Naive thymus-derived CD4-positive, alpha-beta T cell (primary cell): ENCODE data around the gene PLEKHA1. TPM values are rescaled to one million over a fixed set of nuclear protein-coding genes. Genes with fewer than 3 reads are reported as not detected.
A peak's percentile ranks its signal among the peaks of the same experiment; 100 is the strongest.

ENCODE experiments used
- ATAC-seq: fragments of 150-1000 bp; cut with Tn5 transposase; 2 replicates; pipeline ENCODE4 v1.10.0; 2021; ENCODE audit warnings: mild to moderate bottlenecking, moderate library complexity
- CTCF ChIA-PET: fragments of 350-600 bp; sonication (Branson Sonifier 250); formaldehyde crosslinking; loops from one replicate; lab custom pipeline; 2021; ENCODE audit warnings: antibody characterized with exemption; lab: Charles Lee
- POLR2A ChIA-PET: fragments of 350-600 bp; sonication (Branson Sonifier 250); formaldehyde crosslinking; loops from one replicate; lab custom pipeline; 2021; ENCODE audit warnings: antibody characterized with exemption, inconsistent platforms; lab: Charles Lee
- DNase-seq, 9 donors: peaks; one replicate each; pipeline versions ENCODE4 v3.0.0 to v3.0.0-alpha.2; 2020 to 2022; ENCODE audit warnings: mixed read lengths in 1 of 9
- H3K27ac ChIP-seq: one replicate; pipeline ENCODE4 v1.7.0; 2013; ENCODE audit warnings: mild to moderate bottlenecking, low read depth, low read length, moderate library complexity
- H3K27me3 ChIP-seq, 2 donors: one replicate each; pipeline ENCODE4 v1.7.0; 2013; ENCODE audit warnings: low read length in 2 of 2, mild to moderate bottlenecking in 2 of 2, moderate library complexity in 2 of 2; ENCODE audit not compliant: control insufficient read depth in 2 of 2, insufficient read depth in 2 of 2
- H3K36me3 ChIP-seq, 3 experiments: 1 replicate in 2 of 3; 2 replicates in 1 of 3; pipeline ENCODE4 v1.7.0; 2013; ENCODE audit warnings: low read length in 3 of 3, mild to moderate bottlenecking in 3 of 3, moderate library complexity in 1 of 3; ENCODE audit not compliant: insufficient read depth in 3 of 3, control insufficient read depth in 2 of 3
- H3K4me1 ChIP-seq, 2 donors: one replicate each; pipeline ENCODE4 v1.7.0; 2013; ENCODE audit warnings: low read length in 2 of 2, mild to moderate bottlenecking in 2 of 2, moderate library complexity in 1 of 2; ENCODE audit not compliant: control insufficient read depth in 2 of 2, insufficient read depth in 2 of 2
- H3K4me3 ChIP-seq: 2 replicates; pipeline ENCODE4 v1.7.0; 2013; ENCODE audit warnings: mild to moderate bottlenecking, low read length
- H3K9me3 ChIP-seq, 3 experiments: 1 replicate in 2 of 3; 2 replicates in 1 of 3; pipeline ENCODE4 v1.7.0; 2013; ENCODE audit warnings: low read length in 3 of 3; ENCODE audit not compliant: control insufficient read depth in 2 of 3
- H3K27ac Mint-ChIP-seq, 9 donors: one replicate each; pipeline ENCODE4 v1.8.0; 2020 to 2022; ENCODE audit warnings: mixed read lengths in 9 of 9, mild to moderate bottlenecking in 8 of 9, moderate library complexity in 5 of 9, inconsistent platforms in 2 of 9
- H3K27me3 Mint-ChIP-seq, 5 donors: one replicate each; pipeline ENCODE4 v1.8.0; 2021 to 2022; ENCODE audit warnings: mixed read lengths in 5 of 5, mild to moderate bottlenecking in 1 of 5
- H3K36me3 Mint-ChIP-seq, 5 donors: one replicate each; pipeline ENCODE4 v1.8.0; 2020 to 2022; ENCODE audit warnings: mixed read lengths in 5 of 5, mild to moderate bottlenecking in 3 of 5, inconsistent platforms in 1 of 5
- H3K4me1 Mint-ChIP-seq, 7 donors: one replicate each; pipeline ENCODE4 v1.8.0; 2020 to 2022; ENCODE audit warnings: mixed read lengths in 7 of 7, mild to moderate bottlenecking in 3 of 7, inconsistent platforms in 1 of 7
- H3K4me3 Mint-ChIP-seq, 10 donors: one replicate each; pipeline ENCODE4 v1.8.0; 2020 to 2022; ENCODE audit warnings: mild to moderate bottlenecking in 10 of 10, mixed read lengths in 10 of 10, moderate library complexity in 6 of 10, inconsistent platforms in 2 of 10
- H3K9me3 Mint-ChIP-seq, 11 donors: one replicate each; pipeline ENCODE4 v1.8.0; 2020 to 2022; ENCODE audit warnings: mixed read lengths in 11 of 11, mild to moderate bottlenecking in 4 of 11, inconsistent platforms in 1 of 11, moderate library complexity in 1 of 11
- intact Hi-C, 2 donors: fragments of 100-400 bp; cut with micrococcal nuclease; formaldehyde crosslinking; loops; one replicate each; pipeline ENCODE4 v1.15.1; 2023
- polyA plus RNA-seq, 2 donors: library from polyadenylated mRNA; unstranded; fragments of 300-500 nt; fragmentation: Illumina TruSeq; gene quantifications; one replicate each; pipeline ENCODE4 v1.2.3, GENCODE V29; 2021
- total RNA-seq, 6 experiments: library from RNA in 5 of 6; stranded (reverse) in 5 of 6; gene quantifications; 1 replicate in 5 of 6; 2 replicates in 1 of 6; pipeline ENCODE4 v1.2.3 and lab custom pipeline; 2021 to 2026

The PLEKHA1 gene
- total and polyA plus RNA-seq, 7 experiments from 2014 or later = 5.9 to 100 (median 87.2) TPM

DNA sequence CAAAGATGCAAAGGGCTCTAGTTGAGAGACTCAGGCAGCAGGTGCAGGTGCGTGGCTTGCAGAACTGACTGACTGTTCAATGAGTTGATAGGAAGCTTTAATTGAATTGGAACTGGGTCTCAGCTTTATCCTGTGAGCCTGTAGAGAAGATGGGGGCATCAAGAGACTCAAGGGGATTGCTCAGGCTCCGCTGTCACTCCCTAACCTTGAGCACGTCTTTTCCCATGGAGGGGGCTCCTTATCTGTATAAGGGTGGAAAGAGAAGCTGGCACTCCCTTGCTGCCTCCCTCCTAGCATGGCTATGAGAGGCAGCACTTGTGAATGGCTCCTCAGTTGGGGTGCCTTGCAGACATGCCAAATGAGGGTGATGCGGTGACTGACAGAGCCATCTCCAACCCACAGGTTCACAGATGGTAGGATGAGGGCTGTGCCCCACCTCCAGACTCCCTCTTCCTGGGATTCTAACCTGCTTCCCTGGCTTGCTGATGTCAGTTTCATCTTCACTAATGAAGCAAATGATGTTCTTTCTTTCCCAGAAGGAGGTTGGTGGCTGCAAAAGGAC lies 12.4 kb upstream of the PLEKHA1 start:
- no peaks in the 10 kb centered on the region for H3K4me1 ChIP-seq
- ATAC-seq = no peak
- ChIA-PET POLR2A (interaction anchor here (0.8 kb wide), 1 partner anchor 66 kb away, joined by 6 read pairs; no protein-coding TSS in a partner anchor), CTCF (no interaction called here)
- no peak overlapping the region for H3K4me3 ChIP-seq
- no peak for DNase-seq
- intact Hi-C loops = no loop called here
- Mint-ChIP-seq H3K9me3 (peaks cover 0 to 20% (median 11%) of the 10 kb centered on the region in 11 donors), H3K27me3 (peaks cover 0 to 20% (median 3%) of the 10 kb centered on the region in 5 donors), H3K4me3 (no peak overlapping the region), H3K4me1 (peaks cover 0 to 5% (median 0%) of the 10 kb centered on the region in 7 donors), H3K27ac (no peak overlapping the region), H3K36me3 (peaks cover 0 to 14% (median 5%) of the 10 kb centered on the region in 5 donors)
- no peaks in the 10 kb centered on the region for H3K27me3 ChIP-seq
- no peak overlapping the region for H3K27ac ChIP-seq
- no peaks in the 10 kb centered on the region for H3K9me3 ChIP-seq
- no peaks in the 10 kb centered on the region for H3K36me3 ChIP-seq

DNA sequence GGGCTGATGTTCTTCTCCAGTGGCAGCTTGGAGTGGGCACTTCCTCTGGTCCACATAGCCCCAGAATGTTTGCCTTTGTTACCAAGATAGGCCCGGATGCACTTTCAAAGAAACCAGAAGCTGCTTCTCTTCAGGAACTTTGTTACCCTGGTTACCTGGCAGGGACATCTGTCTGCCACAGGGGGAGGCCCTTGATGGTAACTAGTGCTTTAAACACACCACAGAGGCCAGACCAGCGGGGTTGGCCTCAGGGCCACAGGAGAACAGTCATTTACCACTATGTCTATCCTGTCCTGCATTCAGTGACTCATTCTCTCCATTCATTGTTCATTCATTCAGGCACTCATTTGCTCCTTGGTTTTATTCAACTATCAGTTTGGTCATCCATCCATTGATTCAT lies 11.9 kb upstream of the PLEKHA1 start:
- Histone ChIP-seq H3K27me3 (no peaks in the 10 kb centered on the region), H3K4me1 (no peaks in the 10 kb centered on the region), H3K27ac (no peak overlapping the region), H3K36me3 (no peaks in the 10 kb centered on the region), H3K9me3 (no peaks in the 10 kb centered on the region), H3K4me3 (no peak overlapping the region)
- peaks cover 0 to 14% (median 5%) of the 10 kb centered on the region in 5 donors for H3K36me3 Mint-ChIP-seq
- H3K27ac Mint-ChIP-seq = no peak overlapping the region
- DNase-seq (no peak), ATAC-seq (no peak)
- CTCF ChIA-PET = no interaction called here
- H3K9me3 Mint-ChIP-seq = peaks cover 0 to 20% (median 11%) of the 10 kb centered on the region in 11 donors
- intact Hi-C loops = no loop called here
- peaks cover 0 to 5% (median 0%) of the 10 kb centered on the region in 7 donors for H3K4me1 Mint-ChIP-seq
- no peak overlapping the region for H3K4me3 Mint-ChIP-seq
- peaks cover 0 to 23% (median 3%) of the 10 kb centered on the region in 5 donors for H3K27me3 Mint-ChIP-seq
- POLR2A ChIA-PET = no interaction called here

DNA sequence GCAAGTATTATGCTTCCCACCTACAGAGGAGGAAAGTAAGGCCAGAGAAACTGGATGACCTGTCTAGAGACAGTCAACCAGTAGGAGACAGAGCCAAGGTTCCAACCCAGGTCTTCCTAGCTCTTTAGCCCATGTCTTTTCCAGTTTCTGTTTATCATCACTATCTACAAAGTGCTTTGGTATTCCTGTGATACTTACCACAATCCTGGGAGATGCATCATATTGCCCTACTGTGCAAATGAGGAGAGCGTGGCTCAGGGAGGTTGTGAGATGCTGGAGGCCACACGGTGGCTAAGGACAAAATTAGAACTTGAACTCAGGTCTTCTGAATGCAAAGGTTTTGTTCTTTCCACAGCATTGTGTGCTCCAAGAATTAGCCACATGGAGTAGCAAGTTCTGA lies 11.2 kb upstream of the PLEKHA1 start:
- H3K27ac Mint-ChIP-seq = no peak overlapping the region
- no peaks in the 10 kb centered on the region for H3K4me1 ChIP-seq
- ChIA-PET CTCF (no interaction called here), POLR2A (no interaction called here)
- H3K9me3 Mint-ChIP-seq = peaks cover 0 to 18% (median 11%) of the 10 kb centered on the region in 11 donors
- peaks cover 0 to 5% (median 0%) of the 10 kb centered on the region in 7 donors for H3K4me1 Mint-ChIP-seq
- no peak overlapping the region for H3K27ac ChIP-seq
- peaks cover 0 to 25% (median 3%) of the 10 kb centered on the region in 5 donors for H3K27me3 Mint-ChIP-seq
- intact Hi-C loops = no loop called here
- no peak overlapping the region for H3K4me3 Mint-ChIP-seq
- DNase-seq = no peak
- no peaks in the 10 kb centered on the region for H3K36me3 ChIP-seq
- H3K9me3 ChIP-seq = no peaks in the 10 kb centered on the region
- H3K27me3 ChIP-seq = no peaks in the 10 kb centered on the region
- ATAC-seq = no peak
- H3K4me3 ChIP-seq = no peak overlapping the region
- H3K36me3 Mint-ChIP-seq = peaks cover 0 to 11% (median 5%) of the 10 kb centered on the region in 5 donors

DNA sequence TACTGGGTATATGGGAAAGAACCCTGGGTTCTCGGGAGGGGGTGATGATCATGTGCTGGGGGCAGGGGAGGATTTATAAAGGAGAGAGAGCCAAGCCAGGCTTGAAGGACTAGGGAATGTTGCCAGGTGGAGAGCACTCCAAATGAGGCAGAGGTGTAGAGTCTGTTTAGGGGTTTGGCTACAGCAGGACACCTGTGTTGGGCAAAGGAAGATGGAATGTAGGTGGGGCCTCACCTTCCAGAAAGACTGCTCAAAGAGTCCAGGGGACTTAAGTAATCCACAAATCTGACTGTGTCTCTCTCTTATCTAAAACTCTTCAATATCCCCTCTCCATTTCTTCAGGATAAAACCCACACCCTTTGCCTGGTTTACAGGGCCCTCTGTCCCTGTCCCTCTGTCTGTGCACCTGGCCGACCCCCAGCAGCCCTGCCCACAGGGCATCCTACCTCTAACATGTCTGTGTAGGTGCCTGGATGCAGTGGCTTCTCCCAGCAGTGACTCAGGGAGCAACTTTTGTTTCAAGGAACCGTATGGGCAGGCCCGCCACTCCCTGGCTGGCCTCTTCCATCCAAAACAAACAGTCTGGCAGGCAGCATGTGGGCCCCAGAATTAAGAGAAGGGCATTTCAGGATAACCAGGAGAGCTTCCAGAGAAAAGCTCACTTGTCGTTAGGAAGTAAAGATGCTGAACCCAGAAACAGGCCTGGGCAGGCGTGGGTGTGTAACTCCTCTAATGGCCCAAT lies 10.6 kb upstream of the PLEKHA1 start:
- no peaks in the 10 kb centered on the region for H3K9me3 ChIP-seq
- no peaks in the 10 kb centered on the region for H3K4me1 ChIP-seq
- CTCF ChIA-PET = no interaction called here
- no peak overlapping the region for H3K27ac ChIP-seq
- H3K27me3 Mint-ChIP-seq = peaks cover 0 to 26% (median 4%) of the 10 kb centered on the region in 5 donors
- H3K9me3 Mint-ChIP-seq = peaks cover 0 to 12% (median 5%) of the 10 kb centered on the region in 11 donors
- peak in 1 of 9 donors; percentile 8 for DNase-seq
- intact Hi-C loops = no loop called here
- H3K4me1 Mint-ChIP-seq = peaks cover 0 to 5% (median 0%) of the 10 kb centered on the region in 7 donors
- H3K27ac Mint-ChIP-seq = no peak overlapping the region
- POLR2A ChIA-PET = no interaction called here
- peaks cover 0 to 5% (median 1%) of the 10 kb centered on the region in 5 donors for H3K36me3 Mint-ChIP-seq
- H3K36me3 ChIP-seq = no peaks in the 10 kb centered on the region
- no peaks in the 10 kb centered on the region for H3K27me3 ChIP-seq
- H3K4me3 ChIP-seq = no peak overlapping the region
- no peak overlapping the region for H3K4me3 Mint-ChIP-seq
- ATAC-seq = no peak

DNA sequence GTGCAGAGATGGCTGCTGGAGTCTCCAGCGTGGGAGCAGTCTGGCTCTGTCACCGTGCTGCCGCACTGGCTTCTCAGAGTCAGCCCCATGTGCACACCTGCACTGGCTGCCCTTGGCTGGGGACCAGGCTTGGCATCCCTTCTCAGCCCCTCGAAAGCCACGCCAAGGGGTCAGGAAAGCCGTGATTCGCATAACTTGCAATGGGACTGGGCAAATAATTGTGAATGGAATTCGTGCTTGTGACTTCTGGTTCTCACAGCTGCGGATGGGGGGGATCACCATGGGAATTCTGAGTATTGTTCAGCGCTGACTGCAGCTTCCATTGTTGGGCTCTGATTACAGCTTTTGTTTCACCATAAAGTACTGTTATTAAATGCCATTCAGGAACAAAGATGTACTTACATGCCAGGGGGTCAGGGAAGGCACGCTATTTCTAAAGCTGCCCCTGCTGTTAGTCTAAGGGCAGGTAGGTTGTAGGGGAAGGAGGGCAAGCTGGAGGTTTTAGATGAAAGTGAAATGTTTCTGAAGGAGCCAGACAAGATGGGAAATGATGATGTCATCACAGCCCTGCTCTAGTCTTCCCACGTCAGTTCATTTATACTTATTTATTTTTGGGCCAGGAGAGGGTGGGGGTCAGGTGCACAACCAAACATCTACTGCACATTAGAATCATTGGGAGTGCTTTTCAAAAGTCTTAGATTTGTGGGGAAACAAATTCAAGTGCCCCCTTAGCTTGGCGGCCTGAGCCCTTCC lies 5.8 kb upstream of the PLEKHA1 start:
- H3K4me3 ChIP-seq = no peak overlapping the region
- ATAC-seq (no peak), DNase-seq (no peak)
- Mint-ChIP-seq H3K9me3 (peaks cover 0 to 10% (median 0%) of the 10 kb centered on the region in 11 donors), H3K36me3 (peaks cover 0 to 5% (median 0%) of the 10 kb centered on the region in 5 donors), H3K4me1 (peaks cover 1 to 9% (median 5%) of the 10 kb centered on the region in 7 donors), H3K4me3 (peak overlapping the region in 1 of 10 donors; percentile 48), H3K27ac (no peak overlapping the region), H3K27me3 (peaks cover 0 to 62% (median 9%) of the 10 kb centered on the region in 5 donors)
- H3K9me3 ChIP-seq = no peaks in the 10 kb centered on the region
- intact Hi-C loops = no loop called here
- H3K27me3 ChIP-seq = no peaks in the 10 kb centered on the region
- CTCF ChIA-PET = interaction anchor here (0.6 to 1.0 kb wide), 2 partner anchors 18 to 196 kb away, joined by 3 to 4 read pairs; no protein-coding TSS in a partner anchor
- no peaks in the 10 kb centered on the region for H3K36me3 ChIP-seq
- POLR2A ChIA-PET = interaction anchor here (0.5 kb wide), 1 partner anchor 9 kb away, joined by 4 read pairs; no protein-coding TSS in a partner anchor
- no peak overlapping the region for H3K27ac ChIP-seq
- no peaks in the 10 kb centered on the region for H3K4me1 ChIP-seq

DNA sequence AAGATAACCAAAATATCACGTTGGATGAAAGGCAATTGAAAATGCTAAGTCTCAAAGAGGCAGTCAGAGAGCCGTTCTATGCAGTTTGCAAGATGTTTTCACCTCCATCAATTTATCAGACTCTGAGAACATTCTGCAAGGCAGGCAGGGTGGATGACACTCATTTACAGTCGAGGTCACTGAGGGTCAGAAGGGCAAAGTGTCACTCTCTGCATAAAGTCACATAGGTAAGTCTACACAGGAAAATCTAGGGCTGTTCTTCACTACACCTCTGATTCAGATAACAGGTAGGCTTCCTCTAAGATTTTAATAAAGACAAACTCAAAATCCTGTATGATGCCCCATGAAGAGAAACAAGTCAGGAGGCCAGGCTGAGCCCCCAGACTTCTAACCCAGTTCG lies 1.4 kb upstream of the PLEKHA1 start:
- peaks cover 6 to 11% of the 10 kb centered on the region in 2 donors for H3K4me1 ChIP-seq
- no peak overlapping the region for H3K4me3 ChIP-seq
- Mint-ChIP-seq H3K4me3 (peak overlapping the region in 9 of 10 donors; percentile 92 to 99 (median 95)), H3K4me1 (peaks cover 13 to 38% (median 25%) of the 10 kb centered on the region in 7 donors), H3K9me3 (no peaks in the 10 kb centered on the region), H3K27ac (peak overlapping the region in 6 of 9 donors; percentile 38 to 95 (median 84)), H3K27me3 (peaks cover 0 to 73% (median 5%) of the 10 kb centered on the region in 5 donors), H3K36me3 (peaks cover 0 to 2% (median 0%) of the 10 kb centered on the region in 5 donors)
- CTCF ChIA-PET = interaction anchor here (1.3 kb wide), 1 partner anchor 60 kb away, joined by 5 read pairs; no protein-coding TSS in a partner anchor
- H3K27ac ChIP-seq = no peak overlapping the region
- ATAC-seq (no peak), DNase-seq (no peak)
- H3K36me3 ChIP-seq = peaks cover 0 to 5% (median 0%) of the 10 kb centered on the region in 3 experiments
- intact Hi-C loops = loop anchor here (10.0 kb wide), 2 partner anchors 398 to 1518 kb away; partner anchors contain the start of genes NSMCE4A (in 2 of the 2) and WDR11 (in 1 of the 2)
- no peaks in the 10 kb centered on the region for H3K27me3 ChIP-seq
- POLR2A ChIA-PET = interaction anchor here (0.9 to 3.0 kb wide), 6 partner anchors 27 to 781 kb away, joined by 3 to 31 read pairs (median 8); no protein-coding TSS in a partner anchor
- H3K9me3 ChIP-seq = no peaks in the 10 kb centered on the region
